GM23338 (cell line): ENCODE data around the gene VTA1.

Experiments used
- CREB1 ChIP-seq: fragments of 250-450 bp; sonication (Bioruptor Pico); IDR thresholded peaks from 2 replicates; pipeline ENCODE4 v1.5.0; 2020; ENCODE audit warnings: low read depth, mild to moderate bottlenecking, moderate library complexity
- CTCF ChIP-seq, 2 experiments: fragments of 200-600 bp in 1 of 2; sonication (generic) in 1 of 2; conservative IDR thresholded peaks; 2 replicates each; pipeline versions ENCODE4 v1.5.1 to v1.6.1; 2016 to 2017; ENCODE audit warnings: antibody characterized with exemption in 2 of 2, low read depth in 2 of 2, mild to moderate bottlenecking in 2 of 2, moderate library complexity in 1 of 2
- ETS1 ChIP-seq: IDR thresholded peaks from 2 replicates; pipeline ENCODE4 v1.6.1; 2016; ENCODE audit warnings: antibody characterized with exemption
- EZH2 ChIP-seq: fragments of 200-600 bp; sonication (generic); IDR thresholded peaks from one replicate; pipeline ENCODE4 v1.8.0; 2017; ENCODE audit warnings: antibody characterized with exemption, mild to moderate bottlenecking, low read depth; ENCODE audit not compliant: unreplicated experiment
- EZH2phosphoT487 ChIP-seq: fragments of 200-600 bp; sonication (generic); IDR thresholded peaks from one replicate; pipeline ENCODE4 v1.8.1; 2018; ENCODE audit warnings: antibody characterized with exemption; ENCODE audit not compliant: unreplicated experiment
- JUNB ChIP-seq: IDR thresholded peaks from one replicate; pipeline ENCODE4 v1.6.1; 2016; ENCODE audit warnings: antibody characterized with exemption; ENCODE audit not compliant: unreplicated experiment
- POLR2AphosphoS5 ChIP-seq: IDR thresholded peaks from 2 replicates; pipeline ENCODE4 v1.6.1; 2016; ENCODE audit warnings: antibody characterized with exemption, low read depth
- REST ChIP-seq: IDR thresholded peaks from one replicate; pipeline ENCODE4 v1.6.1; 2018; ENCODE audit warnings: antibody characterized with exemption; ENCODE audit not compliant: unreplicated experiment
- ZNF331 ChIP-seq: fragments of 250-450 bp; sonication (Bioruptor Pico); IDR thresholded peaks from 2 replicates; pipeline ENCODE4 v1.5.0; 2020; ENCODE audit warnings: low read depth, mild to moderate bottlenecking, moderate library complexity
- ZNF462 ChIP-seq: fragments of 250-450 bp; sonication (Bioruptor Pico); IDR thresholded peaks from 2 replicates; pipeline ENCODE4 v1.5.0; 2020; ENCODE audit warnings: mild to moderate bottlenecking, moderate library complexity

GRCh38 chr6:142121342-142121741 lies 25.7 kb upstream of the VTA1 start:
- no peak for TF ChIP-seq REST
- TF ChIP-seq CTCF (conservative IDR thresholded peaks at IDR 0.05; ENCODE audit: low read depth in 2 of 2): no peak
- TF ChIP-seq EZH2: no peak
- no peak for TF ChIP-seq POLR2AphosphoS5
- no peak for TF ChIP-seq ETS1
- TF ChIP-seq EZH2phosphoT487: no peak
- TF ChIP-seq CREB1: no peak
- TF ChIP-seq ZNF462 (CRISPR knock-in tag): no peak
- TF ChIP-seq ZNF331 (CRISPR knock-in tag): no peak
- no peak for TF ChIP-seq JUNB
